Gastrocnemius medialis (tissue), 4 donors: ENCODE data around the gene FGFR3. TPM values are rescaled to one million over a fixed set of nuclear protein-coding genes. Genes with fewer than 3 reads are reported as not detected.

Experiments
- ATAC-seq, 2 donors: fragments of 150-250 bp; one replicate each; pipeline ENCODE4 v1.9.1; 2016
- DNase-seq, 2 donors: peaks; one replicate each; pipeline ENCODE4 v3.0.0-alpha.2; 2019
- H3K27ac ChIP-seq, 4 donors: fragments of 200-600 bp; sonication (generic); 1 replicate in 1 of 4; 2 replicates in 3 of 4; pipeline ENCODE4 v1.5.1; 2016 to 2018; ENCODE audit warnings: mild to moderate bottlenecking in 2 of 4, moderate library complexity in 1 of 4
- H3K27me3 ChIP-seq, 3 donors: fragments of 200-600 bp; sonication (generic) in 2 of 3; 1 replicate in 1 of 3; 2 replicates in 2 of 3; pipeline versions ENCODE4 v1.5.1 to v1.6.0; 2016 to 2019; ENCODE audit warnings: mild to moderate bottlenecking in 1 of 3, moderate library complexity in 1 of 3
- H3K36me3 ChIP-seq, 2 donors: fragments of 200-600 bp; sonication (generic) in 1 of 2; one replicate each; pipeline ENCODE4 v1.5.1; 2017 to 2018
- H3K4me1 ChIP-seq, 2 donors: fragments of 200-600 bp; sonication (generic) in 1 of 2; one replicate each; pipeline ENCODE4 v1.5.1; 2016 to 2017; ENCODE audit warnings: mild to moderate bottlenecking in 2 of 2
- H3K4me3 ChIP-seq, 4 donors: fragments of 200-600 bp; sonication (generic) in 3 of 4; 1 replicate in 1 of 4; 2 replicates in 3 of 4; pipeline ENCODE4 v1.5.1; 2016 to 2019; ENCODE audit warnings: mild to moderate bottlenecking in 2 of 4
- H3K9me3 ChIP-seq, 3 donors: fragments of 200-600 bp; sonication (generic) in 2 of 3; 1 replicate in 1 of 3; 2 replicates in 2 of 3; pipeline ENCODE4 v1.5.1; 2016 to 2019
- CTCF ChIP-seq, 5 experiments: fragments of 450-650 bp in 3 of 5; fragments of 200-600 bp in 2 of 5; sonication (generic) in 2 of 5; IDR thresholded peaks in 4 of 5; conservative IDR thresholded peaks in 1 of 5; 1 replicate in 4 of 5; 2 replicates in 1 of 5; pipeline ENCODE4 v1.5.1; 2016 to 2019; ENCODE audit warnings: antibody characterized with exemption in 5 of 5, mild to moderate bottlenecking in 3 of 5, moderate library complexity in 3 of 5
- POLR2A ChIP-seq, 2 donors: fragments of 450-650 bp; IDR thresholded peaks; one replicate each; pipeline ENCODE4 v1.6.1; 2017; ENCODE audit warnings: antibody characterized with exemption in 2 of 2, mild to moderate bottlenecking in 2 of 2, moderate library complexity in 2 of 2
- in situ Hi-C, 4 donors: fragments of 200-750 bp; cut with MboI; loops; one replicate each; pipeline versions ENCODE4 v1.15.0 to v1.8.0; 2017; ENCODE audit warnings: low sequenced_read_pairs in 4 of 4
- intact Hi-C: fragments of 100-400 bp; cut with DNase I; formaldehyde crosslinking; loops from one replicate; pipeline ENCODE4 v1.15.1; 2023; ENCODE audit warnings: low total_unique reads
- total RNA-seq, 4 donors: library from RNA; depleted of rRNA; stranded (reverse); fragments of >200 nt; gene quantifications; one replicate each; pipeline versions ENCODE4 v1.1.0 to v1.2.3, GENCODE V29; 2016

The FGFR3 gene
- total RNA-seq, 4 donors from 2014 or later: 0.15 to 0.51 (median 0.18) TPM; not detected in 1

- H3K4me3 ChIP-seq: no peak overlapping the region
- in situ Hi-C loops: no loop called here
- H3K9me3 ChIP-seq: no peaks in the 10 kb centered on the region
- no peak for DNase-seq
- no peak for ATAC-seq
- no peak overlapping the region for H3K27ac ChIP-seq
- H3K4me1 ChIP-seq: peaks cover 0 to 7% of the 10 kb centered on the region in 2 donors
- no peaks in the 10 kb centered on the region for H3K36me3 ChIP-seq
- no peak for TF ChIP-seq CTCF (IDR thresholded peaks at IDR 0.05 in 4 of 5, conservative IDR thresholded peaks at IDR 0.05 in 1 of 5)
- no peak for TF ChIP-seq POLR2A (IDR thresholded peaks at IDR 0.05)
- intact Hi-C loops: no loop called here
- peaks cover 0 to 7% (median 0%) of the 10 kb centered on the region in 3 donors for H3K27me3 ChIP-seq
These were observed 33.3 kb upstream of the FGFR3 start for GRCh38 chr4:1759818-1760223.

- H3K27ac ChIP-seq: no peak overlapping the region
These were observed 32.5 kb upstream of the FGFR3 start for GRCh38 chr4:1760521-1761071.

GRCh38 chr4:1761130-1761689 is 31.9 kb upstream of the FGFR3 start:
- Histone ChIP-seq H3K27me3 (peaks cover 0 to 7% (median 0%) of the 10 kb centered on the region in 3 donors), H3K4me1 (peaks cover 0 to 7% of the 10 kb centered on the region in 2 donors), H3K4me3 (no peak overlapping the region), H3K36me3 (no peaks in the 10 kb centered on the region), H3K27ac (no peak overlapping the region), H3K9me3 (no peaks in the 10 kb centered on the region)
- intact Hi-C loops (no loop called here), in situ Hi-C loops (no loop called here)
- no peak for ATAC-seq
- TF ChIP-seq CTCF (IDR thresholded peaks at IDR 0.05 in 4 of 5, conservative IDR thresholded peaks at IDR 0.05 in 1 of 5): no peak
- DNase-seq: no peak

More at GRCh38 chr4:1760521-1761071, 32.5 kb upstream of the FGFR3 start:
- no peak overlapping the region for H3K4me3 ChIP-seq
- in situ Hi-C loops (no loop called here), intact Hi-C loops (no loop called here)
- TF ChIP-seq POLR2A (IDR thresholded peaks at IDR 0.05): no peak
- TF ChIP-seq CTCF (IDR thresholded peaks at IDR 0.05 in 4 of 5, conservative IDR thresholded peaks at IDR 0.05 in 1 of 5): no peak
- H3K27me3 ChIP-seq: peaks cover 0 to 7% (median 0%) of the 10 kb centered on the region in 3 donors
- no peak for DNase-seq
- peaks cover 0 to 7% of the 10 kb centered on the region in 2 donors for H3K4me1 ChIP-seq
- ATAC-seq: no peak
- H3K9me3 ChIP-seq: no peaks in the 10 kb centered on the region
- no peaks in the 10 kb centered on the region for H3K36me3 ChIP-seq

- no peak for TF ChIP-seq POLR2A (IDR thresholded peaks at IDR 0.05)
- TF ChIP-seq CTCF (IDR thresholded peaks at IDR 0.05 in 4 of 5, conservative IDR thresholded peaks at IDR 0.05 in 1 of 5): no peak
- in situ Hi-C loops (no loop called here), intact Hi-C loops (no loop called here)
- Histone ChIP-seq H3K36me3 (no peaks in the 10 kb centered on the region), H3K9me3 (no peaks in the 10 kb centered on the region), H3K27ac (no peak overlapping the region), H3K4me1 (peaks cover 0 to 7% of the 10 kb centered on the region in 2 donors), H3K27me3 (peaks cover 0 to 7% (median 6%) of the 10 kb centered on the region in 3 donors), H3K4me3 (no peak overlapping the region)
- no peak for DNase-seq
- ATAC-seq: no peak
These were observed 30.7 kb upstream of the FGFR3 start for GRCh38 chr4:1762264-1763010.
